ENCODE measurements around the gene CDCA3.

The CDCA3 gene

DNA sequence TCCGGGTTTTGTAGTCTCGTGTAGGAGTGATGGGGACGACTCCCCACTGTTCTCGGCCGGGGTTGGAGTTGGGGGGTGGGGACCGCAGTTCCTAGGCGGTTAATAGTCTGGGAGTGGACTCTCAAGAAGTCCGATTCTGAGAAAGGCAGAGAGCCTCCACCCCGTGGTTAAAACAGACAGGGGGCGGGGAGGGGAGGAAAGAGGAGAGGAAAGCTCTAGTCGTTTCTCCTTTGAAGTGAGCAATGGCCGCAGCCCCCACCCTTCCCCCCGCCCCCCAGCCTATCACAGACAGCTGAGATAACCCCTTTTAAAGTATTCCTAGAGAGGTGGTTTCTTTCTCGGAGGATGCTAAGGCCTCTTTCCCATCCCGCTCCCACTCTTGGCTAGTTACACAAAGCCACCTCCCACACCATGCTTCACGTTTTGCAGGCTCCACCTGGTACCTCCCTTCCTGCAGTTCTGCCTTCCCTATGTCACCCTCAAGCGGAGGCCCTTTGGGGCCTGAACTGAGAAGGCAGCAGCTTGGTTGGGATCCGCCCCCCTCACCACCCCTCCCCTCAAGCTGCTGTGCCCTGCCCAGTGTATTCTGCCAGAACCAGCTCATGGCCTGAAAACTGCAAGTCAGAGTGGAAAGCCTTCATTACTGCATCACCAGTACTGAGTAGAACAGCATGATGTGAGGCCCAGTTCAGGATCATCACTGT, 1.7 kb upstream of the CDCA3 start:
- peak; percentile 100 for DNase-seq

DNA sequence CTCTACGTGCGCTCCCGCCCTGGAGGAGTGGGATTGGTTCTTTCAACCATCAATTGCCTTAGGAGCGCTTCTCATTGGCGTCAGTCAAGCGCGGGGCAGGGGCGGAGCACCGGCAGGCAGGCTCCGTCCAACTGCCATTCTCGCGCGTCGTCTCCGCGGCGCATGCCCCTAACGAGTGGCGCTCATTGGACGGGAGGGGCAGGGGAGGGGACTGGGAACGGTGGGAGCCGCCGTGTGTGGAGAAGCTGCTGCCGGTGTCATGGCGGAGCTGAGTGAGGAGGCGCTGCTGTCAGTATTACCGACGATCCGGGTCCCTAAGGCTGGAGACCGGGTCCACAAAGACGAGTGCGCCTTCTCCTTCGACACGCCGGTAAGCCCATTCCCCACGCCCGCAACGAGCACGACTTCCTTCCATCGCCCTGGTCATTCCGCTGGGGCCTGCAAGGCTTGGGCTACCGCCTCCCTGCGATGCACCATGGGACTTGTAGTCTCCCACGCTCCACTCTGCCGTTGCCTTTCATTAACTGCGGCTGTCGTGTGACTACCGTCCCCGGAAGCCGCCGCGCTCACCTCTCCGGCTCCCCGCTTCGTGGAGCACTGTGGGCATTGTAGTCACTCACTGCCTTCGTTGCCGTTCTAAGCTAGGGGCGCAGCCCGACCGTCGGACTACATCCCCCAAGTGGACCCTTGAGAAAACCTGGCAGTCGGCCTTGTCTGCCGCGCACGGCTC, 1.0 kb upstream of the CDCA3 start, which contains the start of gene USP5:
Gene USP5 (plus strand): TSS at position 230 of the 730 bp plus-strand sequence. CDS start 30 bp downstream, at position 260.
- DNase-seq, result peak; percentile 100

DNA sequence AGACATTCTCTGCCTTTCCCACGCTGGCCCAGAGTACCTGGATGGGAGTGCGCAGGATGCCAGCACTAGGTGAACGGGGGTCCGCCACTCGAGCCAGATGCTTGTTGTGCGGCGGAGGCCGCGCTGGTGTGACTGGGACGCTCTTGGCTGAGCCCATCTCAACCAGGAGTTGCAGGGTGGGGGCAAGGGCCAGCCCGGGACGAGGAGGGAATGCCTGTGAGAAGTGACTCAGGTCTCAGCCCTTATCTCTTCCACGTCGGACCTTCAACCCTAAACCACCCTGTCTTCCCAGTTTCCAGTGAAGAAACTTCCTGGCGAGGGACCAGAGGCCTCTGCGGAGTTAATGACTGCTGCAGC, 312 bp downstream of the CDCA3 start:
- no peak for DNase-seq

DNA sequence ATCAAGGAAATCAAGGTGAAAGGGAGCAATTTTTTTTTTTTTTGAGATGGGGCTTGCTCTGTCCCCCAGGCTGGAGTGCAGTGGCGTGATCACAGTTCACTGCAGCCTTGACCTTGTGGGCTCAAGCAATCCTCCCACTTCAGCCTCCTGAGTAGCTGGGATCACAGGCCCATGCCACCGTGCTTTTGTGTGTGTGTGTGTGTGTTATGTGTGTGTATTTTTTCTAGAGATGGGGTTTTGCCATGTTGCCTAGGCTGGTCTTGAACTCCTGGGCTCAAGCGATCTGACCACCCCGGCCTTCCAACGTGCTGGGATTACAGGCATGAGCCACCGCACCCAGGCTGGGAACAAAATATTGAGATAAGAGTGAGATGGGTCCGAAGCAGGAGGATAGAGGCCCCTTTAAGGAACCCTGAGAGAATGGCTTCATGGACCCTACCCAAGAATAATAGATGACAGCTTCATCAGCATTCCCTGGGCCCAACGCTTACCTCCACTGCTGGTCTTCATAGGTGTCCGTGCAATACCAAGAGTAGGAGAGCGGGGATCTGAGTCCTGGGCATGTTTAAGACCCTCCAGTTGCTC, 1.0 kb downstream of the CDCA3 start:
- DNase-seq, result no peak

DNA sequence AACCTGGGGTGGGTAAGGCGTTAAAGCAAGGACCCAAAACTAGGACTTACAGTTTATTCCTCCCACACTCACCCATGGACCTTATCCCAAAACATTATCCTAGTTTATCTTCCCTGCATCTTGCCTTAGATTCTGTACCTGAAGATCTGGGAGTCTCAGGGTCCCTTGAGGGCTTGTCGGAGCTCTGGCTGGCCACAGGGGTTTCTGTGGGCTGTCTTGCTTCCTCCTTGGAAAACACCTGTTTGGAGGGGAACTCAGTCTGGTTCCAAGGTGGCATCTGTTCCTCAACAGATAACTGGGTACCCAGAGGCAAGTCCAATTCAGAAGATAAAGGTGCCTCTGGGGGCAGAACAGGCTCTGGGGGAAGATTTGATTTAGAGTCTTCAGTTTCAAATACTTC, 1.7 kb downstream of the CDCA3 start:
- DNase-seq, result no peak

DNA sequence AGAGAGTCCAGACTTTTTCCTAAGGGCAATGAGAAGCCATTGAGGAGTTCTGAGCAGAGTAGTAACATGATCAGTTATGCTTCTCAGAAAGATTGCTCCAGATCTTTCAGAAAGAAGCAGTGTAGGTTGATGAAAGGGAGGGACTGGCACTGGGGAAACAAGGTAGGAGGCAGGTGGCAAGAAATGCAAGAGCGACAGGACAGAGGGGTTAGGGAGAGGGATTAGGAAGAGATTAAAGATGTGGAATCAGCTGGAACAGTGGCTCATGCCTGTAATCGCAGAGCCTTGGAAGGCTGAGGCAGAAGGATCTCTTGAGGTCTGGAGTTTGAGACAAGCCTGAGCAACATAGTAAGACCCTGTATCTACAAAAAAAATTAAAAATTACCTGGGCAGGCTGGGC, 3.4 kb downstream of the CDCA3 start:
- no peak for DNase-seq

DNA sequence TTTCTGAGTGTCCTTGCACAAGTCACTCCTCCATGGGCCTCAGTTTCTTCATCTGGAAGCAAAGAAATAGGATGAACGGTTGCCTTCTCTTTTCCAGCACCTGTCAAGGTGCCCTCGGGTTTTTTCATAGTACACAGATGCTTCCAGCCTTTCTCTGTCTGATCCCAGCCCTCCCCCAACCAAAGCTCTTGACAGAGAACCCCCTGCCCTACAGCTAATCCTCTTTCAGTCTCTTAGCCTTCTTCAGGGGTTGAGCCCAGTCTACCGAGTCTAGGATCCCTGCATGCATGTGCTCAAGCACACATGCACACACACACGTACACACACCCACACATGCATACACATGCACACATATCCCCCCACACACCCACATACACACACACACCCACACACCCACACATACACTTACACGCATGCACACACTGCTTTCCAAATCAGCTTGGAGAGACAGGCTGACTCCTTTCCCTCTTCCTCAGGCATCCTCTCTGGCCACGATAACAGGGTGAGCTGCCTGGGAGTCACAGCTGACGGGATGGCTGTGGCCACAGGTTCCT, 4.7 kb downstream of the CDCA3 start:
- no peak for DNase-seq

DNA sequence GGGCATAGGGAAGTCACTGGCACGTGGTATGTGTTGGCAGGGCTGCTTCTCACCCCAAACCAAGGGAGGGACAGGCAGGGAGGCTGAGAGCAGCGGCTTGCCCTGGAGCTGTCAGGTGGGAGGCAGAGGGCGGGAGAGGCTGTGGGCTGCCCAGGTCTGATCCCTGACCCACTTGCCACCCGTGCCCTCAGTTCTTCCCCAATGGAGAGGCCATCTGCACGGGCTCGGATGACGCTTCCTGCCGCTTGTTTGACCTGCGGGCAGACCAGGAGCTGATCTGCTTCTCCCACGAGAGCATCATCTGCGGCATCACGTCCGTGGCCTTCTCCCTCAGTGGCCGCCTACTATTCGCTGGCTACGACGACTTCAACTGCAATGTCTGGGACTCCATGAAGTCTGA, 5.7 kb downstream of the CDCA3 start:
- DNase-seq, result no peak

DNA sequence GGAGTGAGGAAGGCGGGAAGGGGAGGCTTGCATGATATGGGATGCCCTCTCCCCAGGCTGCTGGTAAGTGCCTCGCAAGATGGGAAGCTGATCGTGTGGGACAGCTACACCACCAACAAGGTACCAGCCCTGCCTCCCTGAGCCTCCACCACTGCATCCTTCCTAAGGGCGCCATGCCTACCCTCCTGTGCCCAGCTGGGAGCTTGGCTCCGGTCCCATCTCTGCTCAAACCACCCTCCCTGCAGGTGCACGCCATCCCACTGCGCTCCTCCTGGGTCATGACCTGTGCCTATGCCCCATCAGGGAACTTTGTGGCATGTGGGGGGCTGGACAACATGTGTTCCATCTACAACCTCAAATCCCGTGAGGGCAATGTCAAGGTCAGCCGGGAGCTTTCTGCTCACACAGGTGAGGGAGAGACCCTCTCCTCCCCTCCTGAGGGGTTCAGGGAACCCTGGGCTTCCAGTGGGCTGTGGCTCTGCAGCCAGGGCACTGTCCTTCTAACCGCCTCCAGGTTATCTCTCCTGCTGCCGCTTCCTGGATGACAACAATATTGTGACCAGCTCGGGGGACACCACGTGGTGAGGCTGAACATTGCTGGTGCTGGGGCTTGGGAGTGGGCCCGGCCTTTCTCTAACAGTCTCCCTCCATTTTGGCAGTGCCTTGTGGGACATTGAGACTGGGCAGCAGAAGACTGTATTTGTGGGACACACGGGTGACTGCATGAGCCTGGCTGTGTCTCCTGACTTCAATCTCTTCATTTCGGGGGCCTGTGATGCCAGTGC, 7.8 kb downstream of the CDCA3 start:
- DNase-seq, result no peak

DNA sequence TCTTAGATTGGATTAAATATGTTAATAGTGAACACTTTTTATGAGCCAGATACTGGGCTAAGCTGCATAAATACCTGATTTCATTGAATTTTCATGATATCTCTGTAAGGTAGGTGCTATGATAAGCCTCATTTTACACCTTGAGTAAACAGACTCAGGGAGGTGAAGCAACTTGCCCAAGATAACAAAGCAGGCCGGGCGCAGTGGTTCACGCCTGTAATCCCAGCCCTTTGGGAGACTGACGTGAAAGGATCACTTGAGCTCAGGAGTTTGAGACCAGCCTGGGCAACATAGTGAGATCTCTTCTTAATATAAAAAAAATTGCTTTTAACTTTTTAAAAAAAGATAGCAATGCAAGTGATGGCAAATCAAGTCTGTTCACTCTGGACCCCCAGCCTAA, 9.0 kb downstream of the CDCA3 start:
- no peak for DNase-seq

DNA sequence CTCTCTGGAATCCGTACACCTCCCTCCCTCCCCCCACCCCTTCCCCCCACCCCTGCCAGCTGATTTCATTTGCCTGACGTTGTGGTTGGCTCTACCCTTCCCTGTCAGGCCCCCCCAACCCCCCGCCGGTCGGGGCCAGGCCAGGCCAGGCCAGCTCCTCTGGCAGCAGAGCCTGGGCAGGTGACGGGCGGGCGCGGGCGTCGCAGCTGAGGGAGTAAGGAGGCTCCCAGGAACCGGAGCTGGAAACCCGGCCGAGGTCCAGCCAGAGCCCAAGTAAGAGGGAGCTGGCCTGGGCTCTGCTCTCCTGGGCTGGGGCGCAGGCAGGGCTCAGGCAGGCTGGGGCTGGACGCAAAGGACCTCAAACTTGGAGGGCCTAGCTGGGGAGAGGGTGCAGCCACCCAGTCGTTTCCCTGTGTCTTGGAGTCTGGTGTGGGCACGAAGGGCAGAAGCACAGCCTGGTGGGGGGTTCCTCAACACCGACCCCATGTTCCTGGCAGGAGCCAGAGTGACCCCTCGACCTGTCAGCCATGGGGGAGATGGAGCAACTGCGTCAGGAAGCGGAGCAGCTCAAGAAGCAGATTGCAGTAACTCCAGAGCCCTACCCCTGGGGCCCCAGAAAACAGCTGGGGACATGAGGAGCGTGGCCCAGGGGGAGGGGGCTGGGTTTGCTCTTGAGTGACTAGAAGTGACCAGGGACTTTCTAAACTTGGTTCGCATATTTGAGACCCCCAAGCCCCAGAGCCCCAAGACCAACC, 10.1 kb downstream of the CDCA3 start, which contains the start of gene GNB3:
Gene GNB3 (plus strand): TSS at position 165 of the 755 bp plus-strand sequence. CDS start 363 bp downstream, at position 528.
- DNase-seq, result no peak

DNA sequence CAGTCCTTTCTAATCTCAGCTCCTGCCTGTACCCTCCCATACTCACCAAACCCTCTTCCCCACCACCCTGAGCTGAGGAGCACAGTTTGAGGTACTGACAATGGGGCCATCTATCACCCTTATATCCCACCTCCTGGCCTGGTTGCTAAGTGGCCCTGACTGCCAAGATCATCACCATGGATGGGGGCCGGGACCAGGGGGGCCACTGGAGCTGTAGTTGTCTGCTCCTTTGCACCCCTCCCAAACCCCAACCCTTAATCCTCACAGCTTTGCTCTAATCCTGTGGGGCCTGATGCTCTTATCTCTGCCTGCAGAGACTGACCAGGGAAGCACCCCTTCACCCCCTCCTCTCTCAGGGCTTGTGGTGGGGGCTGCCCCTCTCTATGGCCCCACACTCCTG, 10.8 kb downstream of the CDCA3 start:
- no peak for DNase-seq

DNA sequence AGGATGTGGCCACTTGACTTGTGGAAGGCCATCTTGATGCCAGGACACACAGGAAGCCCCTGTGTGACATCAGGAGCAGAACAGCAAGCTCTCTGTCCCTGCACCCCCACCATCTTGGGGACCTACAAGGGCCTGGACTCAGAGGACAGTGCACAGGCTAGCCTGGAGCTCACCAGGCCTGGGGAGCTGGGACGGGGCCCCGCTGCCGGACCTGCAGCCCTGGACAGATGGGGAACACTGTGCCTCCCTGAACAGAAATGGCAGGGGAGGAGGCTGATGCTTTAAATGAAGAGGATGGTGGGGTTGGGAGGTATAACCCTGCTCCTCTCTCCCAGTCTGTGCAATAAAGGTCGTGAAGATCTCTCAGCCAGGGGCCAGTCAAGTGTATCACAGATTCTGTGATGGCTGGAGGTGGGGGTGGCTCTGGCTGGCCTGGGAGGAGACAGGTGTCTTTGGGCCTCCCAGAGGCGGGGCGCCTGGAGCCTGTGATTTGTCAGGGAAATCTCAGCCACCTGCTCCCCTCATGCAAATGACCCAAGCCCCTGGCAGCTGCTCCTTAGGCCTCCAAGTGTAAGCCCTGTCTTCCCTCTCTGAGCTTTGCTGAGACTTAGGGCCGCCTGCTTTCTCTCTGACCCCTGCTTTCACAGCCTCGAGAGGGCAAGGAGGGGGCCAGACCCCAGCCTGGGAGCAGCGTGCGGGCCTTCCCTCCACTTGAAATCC, 11.4 kb downstream of the CDCA3 start:
- DNase-seq, result peak; percentile 100

DNA sequence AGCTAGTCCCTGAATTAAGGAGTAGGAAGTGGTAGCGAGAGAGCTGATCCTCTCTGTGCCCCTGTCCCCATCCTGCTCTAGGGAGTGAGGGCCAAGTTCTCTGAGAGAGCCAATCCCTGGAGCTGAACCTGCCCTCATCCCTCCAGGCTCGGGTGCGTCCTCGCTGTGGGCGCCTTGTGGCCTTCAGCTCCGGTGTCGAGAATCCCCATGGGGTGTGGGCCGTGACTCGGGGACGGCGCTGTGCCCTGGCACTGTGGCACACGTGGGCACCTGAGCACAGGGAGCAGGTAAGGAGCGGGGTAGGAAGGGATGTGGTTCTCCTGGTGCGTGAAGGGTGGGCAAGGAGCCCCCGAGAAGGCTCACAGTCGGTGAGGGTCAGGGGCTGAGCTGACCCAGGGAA, 12.2 kb downstream of the CDCA3 start:
- no peak for DNase-seq

DNA sequence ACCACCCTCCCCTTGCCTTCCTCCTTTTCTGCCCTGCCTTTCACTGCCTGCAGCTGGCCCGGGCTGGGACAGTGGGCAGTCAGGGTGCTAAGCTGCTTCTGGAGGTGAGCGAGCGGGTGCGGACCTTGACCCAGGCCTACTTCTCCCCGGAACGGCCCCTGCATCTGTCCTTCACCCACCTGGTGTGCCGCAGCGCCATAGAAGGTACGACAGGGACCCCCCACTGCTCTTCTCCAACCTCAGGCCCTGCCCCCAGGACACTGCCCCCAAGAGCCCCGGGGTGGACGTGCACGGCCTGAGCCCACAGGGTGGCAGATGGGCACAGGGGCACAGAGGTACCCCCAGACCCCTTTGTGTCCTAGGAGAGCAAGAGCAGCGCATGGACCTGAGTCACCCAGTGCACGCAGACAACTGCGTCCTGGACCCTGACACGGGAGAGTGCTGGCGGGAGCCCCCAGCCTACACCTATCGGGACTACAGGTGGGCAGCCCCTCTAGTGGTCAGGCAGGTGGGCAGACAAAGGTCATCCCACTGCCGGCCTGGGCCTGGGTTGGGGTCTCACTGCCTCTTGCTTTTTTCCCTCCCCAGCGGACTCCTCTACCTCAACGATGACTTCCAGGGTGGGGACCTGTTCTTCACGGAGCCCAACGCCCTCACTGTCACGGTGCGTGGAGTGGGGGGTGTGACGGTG, 13.6 kb downstream of the CDCA3 start:
- no peak for DNase-seq

DNA sequence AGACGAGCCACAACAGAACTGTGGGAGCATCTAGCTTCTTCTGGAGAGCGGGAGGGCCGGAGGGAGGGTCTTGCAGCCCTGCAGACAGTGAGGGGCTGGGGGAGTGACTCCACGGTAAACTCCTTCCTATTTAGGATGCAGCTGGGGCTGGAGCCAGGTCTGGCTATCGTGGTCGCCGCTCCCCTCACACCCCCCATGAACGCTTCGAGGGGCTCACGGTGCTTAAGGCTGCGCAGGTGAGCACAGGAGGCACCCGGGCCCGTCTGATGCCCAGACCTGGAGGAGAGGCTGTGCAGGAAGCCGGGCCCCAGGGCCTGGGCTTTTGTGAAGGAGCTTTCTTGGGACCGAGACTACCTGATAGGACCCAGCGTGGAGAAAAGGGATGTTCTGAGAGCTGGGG, 14.2 kb downstream of the CDCA3 start:
- DNase-seq, result no peak

DNA sequence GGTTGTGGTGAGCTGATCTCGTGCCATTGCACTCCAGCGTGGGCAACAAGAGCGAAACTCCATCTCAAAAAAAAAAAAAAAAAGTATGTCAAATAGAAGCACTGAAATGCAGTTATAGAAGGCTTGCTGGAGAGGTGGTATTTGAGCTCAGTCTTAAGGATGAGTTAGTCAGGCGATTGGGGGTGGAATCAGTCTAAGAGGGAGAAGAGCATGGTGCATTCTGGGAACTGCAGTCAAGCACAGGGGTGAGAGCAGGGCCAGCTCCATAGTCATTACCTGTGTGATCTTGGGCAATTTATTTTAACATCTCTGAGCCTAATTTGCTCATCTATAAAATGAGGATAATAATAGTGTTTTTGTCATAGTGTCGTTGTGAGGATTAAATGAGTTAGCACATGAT, 16.2 kb downstream of the CDCA3 start:
- no peak for DNase-seq

DNA sequence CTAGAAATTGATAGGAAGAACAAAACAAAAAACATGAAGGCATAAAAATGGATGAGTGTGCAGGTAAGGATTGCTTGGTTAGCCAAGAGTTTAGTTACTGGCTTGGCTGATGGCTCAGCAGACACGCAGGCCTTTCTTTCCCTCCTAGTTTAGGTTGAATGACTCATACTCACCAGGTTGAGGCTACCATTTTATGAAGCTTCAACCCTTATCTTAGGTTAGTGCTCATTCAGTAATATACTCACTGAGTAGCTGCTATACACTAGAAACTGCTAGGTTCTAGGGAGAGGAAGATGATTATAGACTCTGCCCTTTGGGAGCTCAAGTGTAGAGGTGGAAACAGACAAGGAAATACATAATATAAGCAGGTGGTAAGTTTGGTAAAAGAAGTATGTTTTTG, 16.8 kb downstream of the CDCA3 start:
- no peak for DNase-seq

DNA sequence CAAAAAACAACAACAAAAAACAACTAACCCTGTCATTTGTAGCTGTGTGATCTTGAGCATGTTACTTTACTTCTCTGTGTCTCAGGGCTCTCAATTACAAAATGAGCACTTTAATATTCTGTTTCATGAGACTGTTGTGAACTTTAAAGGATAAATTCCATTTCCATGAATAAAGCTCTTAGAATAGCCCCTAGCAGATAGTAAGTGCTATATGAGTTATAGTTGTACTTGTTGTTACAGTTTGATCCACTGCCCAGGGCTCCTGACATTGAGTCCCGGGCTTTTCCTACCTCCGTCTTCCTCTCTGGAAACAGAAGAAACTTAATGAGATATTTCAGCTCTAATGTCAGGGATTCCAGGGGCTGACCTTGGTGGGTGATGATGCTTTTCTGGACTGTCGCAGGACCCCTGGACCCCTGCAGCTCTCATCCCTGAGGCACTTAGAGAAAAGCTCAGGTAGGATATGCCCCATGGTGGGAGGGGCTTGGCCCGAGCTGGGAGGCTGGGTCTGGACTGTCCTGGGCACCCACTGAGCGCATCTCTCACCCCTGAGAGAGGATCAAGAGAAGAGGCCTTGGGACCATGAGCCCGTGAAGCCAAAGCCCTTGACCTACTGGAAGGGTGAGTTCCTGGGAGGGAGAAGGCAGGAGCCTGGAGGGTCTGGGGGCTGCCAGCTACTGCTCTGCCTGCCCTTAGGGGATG, 17.7 kb downstream of the CDCA3 start:
- DNase-seq, result no peak

DNA sequence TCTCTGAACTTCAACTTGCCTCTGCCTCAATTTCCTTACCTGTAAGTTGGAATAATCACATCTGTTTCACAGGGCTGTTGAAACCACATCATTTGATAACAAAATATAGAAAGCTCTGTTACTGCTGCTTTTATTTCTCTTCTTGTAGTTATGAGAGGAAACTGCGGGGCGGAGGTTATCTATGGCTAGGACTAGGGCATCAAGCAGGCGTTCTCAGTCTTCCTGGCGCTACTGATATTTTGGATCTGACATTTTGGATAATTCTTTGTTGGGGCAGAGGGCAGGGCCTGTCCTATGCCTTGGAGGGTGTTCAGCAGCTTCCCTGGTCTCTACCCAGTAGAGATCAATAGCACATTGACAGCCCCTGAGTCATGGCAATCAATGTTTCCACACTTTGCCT, 19.0 kb downstream of the CDCA3 start:
- no peak for DNase-seq
